GM18505 (cell line): ENCODE results near the gene IL1RAPL2.
"Not testable (repeated sequence)": the region's sequence is repeated elsewhere in the genome, so short reads cannot be mapped to it uniquely, and the experiment has no call there.

ENCODE experiments used
- ATAC-seq: cut with Tn5 transposase; IDR thresholded peaks from one replicate; pipeline ENCODE4 v1.9.1; 2021; ENCODE audit not compliant: unreplicated experiment
- POLR2A ChIP-seq: IDR thresholded peaks from 4 replicates; pipeline ENCODE4 v1.6.1; 2011; ENCODE audit warnings: borderline replicate concordance; ENCODE audit not compliant: insufficient read depth, insufficient read length; ENCODE audit errors: extremely low read depth

The IL1RAPL2 gene

DNA sequence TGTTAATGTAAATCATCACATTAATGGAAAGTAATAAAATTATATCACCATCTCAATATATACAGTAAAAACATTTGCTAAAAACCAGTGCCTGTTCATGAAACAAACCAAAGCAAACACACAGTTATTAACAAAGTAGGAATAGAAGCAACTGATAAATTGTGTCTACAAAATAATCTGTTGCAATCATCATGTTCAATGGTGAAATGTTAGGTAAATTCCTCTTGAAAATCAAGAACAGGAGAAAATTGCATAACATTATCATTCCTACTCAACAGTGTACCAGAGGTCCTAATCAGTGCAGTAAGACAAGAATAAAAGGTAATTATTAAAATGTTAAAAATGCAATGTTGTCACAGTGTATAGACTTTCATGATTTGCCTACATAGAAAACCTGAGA lies 402.2 kb downstream of the IL1RAPL2 start:
- ATAC-seq, result no peak
- TF ChIP-seq POLR2A, result no peak

DNA sequence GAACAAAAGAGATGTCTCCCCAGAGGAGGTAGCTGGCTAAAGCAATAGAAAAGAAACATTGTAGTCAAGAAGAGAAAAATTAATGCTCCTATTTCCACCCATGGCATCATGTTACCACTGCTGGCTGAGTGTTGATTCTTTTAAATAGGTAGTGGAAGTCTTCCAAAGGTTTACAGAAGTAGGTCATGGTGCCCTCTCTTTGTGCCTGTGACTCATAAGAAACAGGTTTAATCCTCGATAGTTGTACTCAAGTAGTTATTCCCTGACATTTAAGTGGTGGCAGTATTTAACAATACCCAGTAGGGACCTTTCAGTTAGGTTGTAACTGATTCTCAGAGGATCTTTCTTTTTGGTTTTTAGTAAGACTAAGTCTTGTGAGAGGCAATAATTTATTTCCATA lies 406.7 kb downstream of the IL1RAPL2 start:
- TF ChIP-seq POLR2A, result no peak
- ATAC-seq, result no peak

DNA sequence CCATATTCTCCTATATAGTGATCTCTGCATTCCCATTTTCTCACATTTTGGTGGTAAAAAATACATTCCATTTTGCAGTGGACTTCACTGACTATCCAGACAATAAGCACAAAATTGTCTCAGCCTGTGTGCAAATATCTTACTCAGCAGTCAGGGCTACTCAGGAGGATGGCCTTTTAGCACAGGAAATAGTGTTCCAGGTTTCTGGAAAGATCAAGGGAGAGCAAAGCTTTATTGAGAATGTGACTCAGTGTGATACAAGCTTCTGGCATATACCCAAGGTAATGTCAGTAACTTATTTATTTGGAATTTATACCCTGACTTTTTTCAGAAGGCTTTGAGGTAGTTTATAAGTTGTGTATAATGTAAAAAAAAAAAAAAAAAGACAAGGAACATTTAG lies 421.1 kb downstream of the IL1RAPL2 start:
- TF ChIP-seq POLR2A, result no peak
- ATAC-seq, result no peak

DNA sequence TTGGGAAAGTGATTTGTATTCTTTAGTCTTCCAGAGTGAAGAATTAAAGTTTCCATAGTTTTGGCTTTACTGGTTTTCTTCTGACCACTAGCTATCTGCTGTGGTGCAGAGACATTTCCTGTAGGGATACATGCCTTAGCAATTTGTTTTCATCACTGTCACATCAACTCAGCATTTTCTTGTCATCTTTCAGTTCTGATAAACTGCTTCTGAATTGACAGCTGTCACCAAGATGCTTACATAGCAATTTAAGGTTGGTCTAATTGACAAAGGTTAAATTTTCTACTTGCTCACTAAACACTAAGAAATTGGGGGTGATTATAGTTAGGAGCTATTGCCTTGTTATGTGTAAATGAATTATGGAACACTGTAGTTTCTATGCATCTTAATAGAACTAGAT lies 422.0 kb downstream of the IL1RAPL2 start:
- no peak for TF ChIP-seq POLR2A
- ATAC-seq, result no peak

DNA sequence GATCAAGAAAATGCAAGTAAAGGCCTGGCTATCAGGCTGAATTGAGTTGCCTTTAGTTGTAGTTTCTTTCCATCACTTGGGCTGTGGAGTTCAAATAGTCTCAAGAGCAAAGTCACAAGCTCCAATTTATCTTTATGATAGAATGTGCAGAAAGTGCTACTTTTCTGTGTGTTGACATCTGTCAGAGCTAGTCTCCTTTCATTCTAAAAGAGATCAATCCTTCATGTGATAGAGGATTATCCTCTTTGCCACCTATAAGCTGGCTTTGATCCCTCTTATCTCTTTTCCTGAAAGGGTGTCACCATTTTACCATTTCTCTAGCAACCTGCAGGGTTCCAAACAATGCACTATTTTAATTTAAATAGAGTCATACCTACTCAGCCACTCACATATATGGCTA lies 429.5 kb downstream of the IL1RAPL2 start:
- no peak for TF ChIP-seq POLR2A
- ATAC-seq, result no peak

DNA sequence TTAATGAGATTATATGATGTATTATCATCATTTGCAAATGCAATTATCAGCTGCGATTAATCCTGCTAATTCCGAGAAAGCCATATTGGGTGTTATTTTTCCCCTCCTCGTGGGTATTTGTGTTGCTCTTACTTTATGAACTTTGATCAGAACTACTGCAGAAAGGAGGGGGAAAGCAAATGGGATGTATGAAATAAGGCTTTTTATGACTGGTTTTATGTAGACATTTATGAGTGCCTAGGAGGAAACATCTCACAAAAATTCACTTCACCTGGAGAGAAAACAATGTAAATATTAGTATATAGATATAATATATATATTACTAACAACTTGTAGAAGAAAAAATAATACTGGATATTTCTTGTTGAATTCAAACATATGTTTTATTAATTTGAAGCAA lies 440.1 kb downstream of the IL1RAPL2 start:
- no peak for ATAC-seq
- no peak for TF ChIP-seq POLR2A

DNA sequence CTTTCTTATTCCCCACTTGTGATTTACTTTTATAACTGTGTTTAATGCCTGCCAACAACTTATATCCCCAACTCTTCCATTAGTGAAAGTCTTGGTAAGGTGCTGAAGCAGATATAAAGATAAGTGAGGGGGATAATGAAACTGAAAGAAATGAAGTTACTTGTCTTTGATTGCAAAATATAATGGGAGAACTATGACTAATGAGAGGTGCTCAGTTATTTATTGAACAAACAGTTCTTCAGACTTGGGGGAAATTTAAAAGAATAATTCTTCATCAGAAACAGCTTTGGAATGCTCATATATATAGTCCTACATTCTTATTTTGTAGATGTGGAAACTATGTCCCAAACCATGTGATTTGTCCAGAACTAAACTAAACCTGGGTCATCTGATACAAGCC lies 441.0 kb downstream of the IL1RAPL2 start:
- no peak for ATAC-seq
- TF ChIP-seq POLR2A, result no peak

DNA sequence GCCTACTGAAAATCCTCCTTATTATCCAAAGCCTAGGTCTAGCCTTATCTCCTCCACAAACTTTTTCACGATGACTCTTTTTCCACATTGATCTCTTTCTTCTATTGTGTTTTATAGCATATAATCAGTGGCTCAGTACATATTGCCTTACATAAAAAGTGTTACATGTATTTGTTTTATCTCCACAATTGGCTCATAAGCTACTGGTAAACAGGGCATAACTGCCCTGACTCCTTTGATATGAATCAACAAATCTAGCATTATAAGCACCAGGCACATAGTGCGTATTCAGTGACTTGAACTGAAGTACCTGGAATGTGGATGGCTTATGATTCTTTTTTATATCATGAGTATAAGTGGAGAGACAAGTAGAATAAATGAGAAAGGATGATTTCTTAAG lies 447.7 kb downstream of the IL1RAPL2 start:
- ATAC-seq, result no peak
- no peak for TF ChIP-seq POLR2A

DNA sequence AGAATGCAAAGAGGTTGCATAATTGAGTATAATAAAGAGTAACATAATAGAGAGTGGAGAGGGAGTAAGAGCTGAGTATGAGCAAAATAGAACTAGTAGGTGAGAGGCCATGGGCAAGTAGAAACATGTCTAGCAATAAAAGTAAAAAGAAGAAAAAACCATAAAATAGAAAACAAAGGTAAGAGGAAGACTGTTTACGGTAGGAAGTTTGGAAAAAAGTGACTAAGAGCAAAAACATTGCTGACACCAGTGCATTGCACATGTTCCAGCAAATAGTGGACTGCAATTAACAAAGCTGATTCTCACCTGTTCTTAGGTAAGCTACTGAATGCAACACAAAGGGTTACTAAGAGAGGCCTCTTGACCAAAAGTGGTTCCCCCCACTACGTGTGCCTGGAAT lies 451.6 kb downstream of the IL1RAPL2 start:
- TF ChIP-seq POLR2A, result no peak
- no peak for ATAC-seq

DNA sequence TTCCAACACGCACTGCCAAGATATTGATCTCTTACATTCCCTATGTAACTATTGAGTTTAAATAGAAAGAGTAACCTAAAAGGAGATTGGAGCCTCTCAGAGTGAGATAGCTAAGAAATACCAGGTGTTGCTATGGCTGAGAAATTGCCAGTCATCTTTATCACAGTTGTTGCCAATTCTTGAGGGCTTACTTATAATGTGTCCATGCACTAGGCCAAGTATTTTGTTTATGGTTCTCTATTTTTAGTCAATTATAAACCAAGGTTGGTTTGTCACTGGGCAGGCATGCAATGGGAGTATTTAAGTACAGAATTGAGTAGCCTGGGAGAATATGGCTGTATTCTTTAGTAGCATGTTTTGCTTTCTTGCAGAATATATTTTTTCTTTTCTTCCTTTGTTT lies 452.9 kb downstream of the IL1RAPL2 start:
- TF ChIP-seq POLR2A, result no peak
- ATAC-seq, result no peak

DNA sequence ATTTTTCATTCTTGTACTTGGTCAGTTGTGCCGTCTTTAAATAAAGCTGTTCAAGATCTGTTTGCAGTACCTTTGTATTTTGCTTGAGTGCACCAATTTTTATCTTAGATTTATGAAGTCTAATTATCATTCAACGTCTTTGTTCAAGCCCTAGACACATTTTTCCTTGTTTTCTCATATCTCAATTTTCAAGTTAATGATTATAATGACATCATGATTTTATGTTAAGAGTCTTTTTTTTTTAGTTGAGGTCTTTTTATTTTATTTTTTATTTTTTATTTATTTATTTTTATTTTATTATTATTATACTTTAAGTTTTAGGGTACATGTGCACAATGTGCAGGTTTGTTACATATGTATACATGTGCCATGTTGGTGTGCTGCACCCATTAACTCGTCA lies 463.0 kb downstream of the IL1RAPL2 start:
- ATAC-seq, result not testable (repeated sequence)

DNA sequence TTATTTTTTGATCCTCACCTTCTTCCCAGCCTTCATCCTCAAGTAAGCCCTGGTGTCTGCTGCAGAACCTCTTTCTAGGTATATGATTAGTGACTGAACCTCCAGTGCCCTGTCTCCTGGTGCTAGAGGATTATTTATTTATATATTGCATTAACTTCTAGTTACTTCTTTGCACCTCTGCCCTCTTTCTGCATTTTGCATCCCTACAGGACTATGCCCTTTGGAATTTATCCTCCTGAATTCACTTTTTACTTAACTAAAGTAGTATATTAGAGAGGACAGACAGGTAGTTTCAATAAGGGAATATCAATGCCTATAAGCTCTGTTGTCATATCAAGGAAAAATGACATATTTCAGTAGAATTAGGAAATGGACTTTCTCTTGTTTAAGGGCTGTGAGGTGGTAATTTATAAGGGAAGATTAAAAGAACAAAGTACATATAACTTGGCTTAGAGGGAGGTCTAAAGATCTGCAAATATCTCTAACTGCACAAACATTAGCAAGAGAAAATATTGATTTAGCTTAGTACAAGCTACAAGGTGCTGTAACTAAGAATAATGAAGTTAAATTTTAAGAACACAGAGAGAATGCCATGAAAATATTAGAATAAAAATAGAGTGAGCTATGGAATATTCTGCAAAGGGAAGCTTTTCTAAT lies 472.8 kb downstream of the IL1RAPL2 start:
- no peak for TF ChIP-seq POLR2A
- no peak for ATAC-seq

DNA sequence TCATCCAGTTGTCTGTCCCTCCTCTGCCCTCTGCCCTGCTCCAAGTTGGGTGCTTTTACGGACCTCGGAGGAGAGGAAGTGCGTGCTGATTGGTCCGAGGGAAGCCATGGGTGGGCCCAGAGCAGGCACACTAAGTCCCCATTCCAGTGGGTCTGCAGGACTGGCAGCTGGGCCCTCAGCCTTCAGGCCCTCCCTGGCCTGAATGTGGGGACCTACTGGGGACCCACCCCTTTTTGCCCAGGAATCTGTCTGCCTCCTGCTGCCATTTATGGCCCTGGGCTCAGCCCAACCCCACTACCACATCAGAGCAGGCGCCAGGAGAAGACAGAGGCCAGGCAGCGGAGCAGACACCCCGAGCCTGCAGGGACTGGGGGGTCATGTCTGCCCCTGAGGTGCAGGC lies 484.9 kb downstream of the IL1RAPL2 start:
- no peak for ATAC-seq
- TF ChIP-seq POLR2A, result no peak

DNA sequence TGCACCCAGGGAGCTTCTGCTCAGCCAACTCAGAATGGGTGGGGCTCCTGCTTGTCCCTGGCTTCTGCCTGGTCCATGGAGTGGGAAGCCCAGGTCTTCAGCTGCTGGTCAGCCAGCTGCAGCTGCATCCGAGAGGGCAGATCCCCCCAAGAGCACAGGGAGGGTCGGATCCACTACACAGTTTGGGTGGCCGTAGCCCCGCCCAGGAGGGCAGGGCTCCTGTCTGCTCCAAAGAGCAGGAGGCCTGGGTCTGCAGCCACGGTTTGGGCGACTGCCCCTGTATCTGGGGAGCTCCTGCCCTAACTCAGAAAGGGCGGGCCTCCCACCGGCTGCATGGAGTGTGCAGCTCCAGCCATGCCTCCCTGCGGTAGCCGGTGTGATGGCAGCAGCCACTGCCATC lies 485.4 kb downstream of the IL1RAPL2 start:
- TF ChIP-seq POLR2A, result no peak

DNA sequence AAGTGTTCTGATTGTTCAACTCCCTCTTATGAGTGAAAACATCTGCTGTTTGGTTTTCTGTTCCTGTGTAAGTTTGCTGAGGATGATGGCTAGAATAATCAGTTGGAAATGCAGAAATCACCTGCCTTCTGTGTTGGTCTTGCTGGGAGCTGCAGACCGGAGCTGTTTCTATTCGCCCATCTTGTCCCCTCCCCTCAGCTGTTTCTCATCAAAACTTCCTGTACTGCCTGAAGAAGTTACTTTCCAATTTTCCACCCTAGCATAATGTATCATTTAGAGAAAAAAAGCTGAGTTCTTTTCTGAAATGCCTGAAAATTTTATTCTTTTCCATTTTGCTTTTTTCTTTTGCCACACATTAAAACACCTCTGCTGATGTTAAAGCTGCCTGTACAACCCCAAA lies 486.9 kb downstream of the IL1RAPL2 start:
- TF ChIP-seq POLR2A, result no peak
- no peak for ATAC-seq

More for the DNA sequence above, 485.4 kb downstream of the IL1RAPL2 start:
- no peak for ATAC-seq
